Mammary epithelial cell (primary cell): ENCODE measurements around the gene TRIM37.

ENCODE experiments used
- EZH2 ChIP-seq: IDR thresholded peaks from 2 replicates; pipeline ENCODE4 v1.6.1; 2012; ENCODE audit warnings: low read length, inconsistent platforms, borderline replicate concordance
- TF ChIP-seq, protein P1 (sequence below), 2 donors: IDR thresholded peaks in 1 of 2; conservative IDR thresholded peaks in 1 of 2; 2 replicates each; pipeline ENCODE4 v1.5.1; 2011 to 2012; ENCODE audit warnings: inconsistent platforms in 2 of 2, low read length in 2 of 2, mild to moderate bottlenecking in 2 of 2, control low read depth in 1 of 2, low read depth in 1 of 2; ENCODE audit not compliant: insufficient read depth in 1 of 2; ENCODE audit errors: extremely low read depth in 1 of 2

DNA sequence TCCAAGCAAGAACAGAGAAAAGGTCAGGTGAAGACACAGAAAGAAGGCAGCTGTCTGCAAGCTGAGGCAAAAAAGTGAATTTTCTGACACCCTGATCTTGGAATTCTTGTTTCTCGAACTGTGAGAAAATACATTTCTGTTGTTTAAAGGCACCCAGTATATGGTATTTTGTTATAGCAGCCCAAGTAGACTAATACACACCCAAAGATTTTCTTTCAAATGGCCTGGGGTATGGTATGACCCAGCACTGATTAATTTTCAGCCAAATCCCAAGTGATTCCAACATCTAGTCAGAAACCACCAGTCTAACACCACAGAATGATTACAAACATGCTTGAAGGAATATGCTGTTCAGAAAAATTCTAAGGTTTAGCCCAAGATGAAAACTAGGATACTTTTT lies 36.8 kb downstream of the TRIM37 start:
- TF ChIP-seq, protein P1, sequence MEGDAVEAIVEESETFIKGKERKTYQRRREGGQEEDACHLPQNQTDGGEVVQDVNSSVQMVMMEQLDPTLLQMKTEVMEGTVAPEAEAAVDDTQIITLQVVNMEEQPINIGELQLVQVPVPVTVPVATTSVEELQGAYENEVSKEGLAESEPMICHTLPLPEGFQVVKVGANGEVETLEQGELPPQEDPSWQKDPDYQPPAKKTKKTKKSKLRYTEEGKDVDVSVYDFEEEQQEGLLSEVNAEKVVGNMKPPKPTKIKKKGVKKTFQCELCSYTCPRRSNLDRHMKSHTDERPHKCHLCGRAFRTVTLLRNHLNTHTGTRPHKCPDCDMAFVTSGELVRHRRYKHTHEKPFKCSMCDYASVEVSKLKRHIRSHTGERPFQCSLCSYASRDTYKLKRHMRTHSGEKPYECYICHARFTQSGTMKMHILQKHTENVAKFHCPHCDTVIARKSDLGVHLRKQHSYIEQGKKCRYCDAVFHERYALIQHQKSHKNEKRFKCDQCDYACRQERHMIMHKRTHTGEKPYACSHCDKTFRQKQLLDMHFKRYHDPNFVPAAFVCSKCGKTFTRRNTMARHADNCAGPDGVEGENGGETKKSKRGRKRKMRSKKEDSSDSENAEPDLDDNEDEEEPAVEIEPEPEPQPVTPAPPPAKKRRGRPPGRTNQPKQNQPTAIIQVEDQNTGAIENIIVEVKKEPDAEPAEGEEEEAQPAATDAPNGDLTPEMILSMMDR (conservative IDR thresholded peaks at IDR 0.05 in 1 of 2, IDR thresholded peaks at IDR 0.05 in 1 of 2; ENCODE audit: extremely low read depth in 1 of 2, insufficient read depth in 1 of 2, low read depth in 1 of 2, low read length in 2 of 2): no peak
- TF ChIP-seq EZH2: no peak
